HepG2 (cell line): ENCODE results near the gene STUB1. TPM values are rescaled to one million over a fixed set of nuclear protein-coding genes. Genes with fewer than 3 reads are reported as not detected.
A peak's percentile ranks its signal among the peaks of the same experiment; 100 is the strongest.

Experiments used
- AKAP8 ChIP-seq: sonication (generic); formaldehyde crosslinking; IDR thresholded peaks from 2 replicates; pipeline ENCODE4 v1.5.1; 2020; ENCODE audit warnings: mild to moderate bottlenecking, missing genetic modification reagents
- BCL3 ChIP-seq: sonication (generic); formaldehyde crosslinking; IDR thresholded peaks from 2 replicates; pipeline ENCODE4 v1.5.1; 2020; ENCODE audit warnings: mild to moderate bottlenecking, missing genetic modification reagents, moderate library complexity
- BCL6 ChIP-seq: IDR thresholded peaks from 2 replicates; pipeline ENCODE4 v1.6.1; 2016; ENCODE audit warnings: missing genetic modification reagents, missing compliant biosample characterization
- IKZF1 ChIP-seq: fragments of 450-650 bp; IDR thresholded peaks from 2 replicates; pipeline ENCODE4 v1.7.1; 2016
- KMT2B ChIP-seq: IDR thresholded peaks from 2 replicates; pipeline ENCODE4 v1.6.1; 2016; ENCODE audit warnings: missing genetic modification reagents, missing compliant biosample characterization
- NCOR1 ChIP-seq: fragments of 200-600 bp; sonication (generic); IDR thresholded peaks from 2 replicates; pipeline ENCODE4 v1.7.0; 2017; ENCODE audit warnings: antibody characterized with exemption, low read length, borderline replicate concordance
- NFAT5 ChIP-seq: sonication (generic); formaldehyde crosslinking; IDR thresholded peaks from 2 replicates; pipeline ENCODE4 v1.4.0; 2020; ENCODE audit warnings: missing genetic modification reagents
- PCBP2 ChIP-seq: fragments of 200-400 bp; formaldehyde crosslinking; optimal IDR thresholded peaks from 2 replicates; pipeline ENCODE3; 2018; ENCODE audit warnings: low read length, low read depth; ENCODE audit not compliant: poor library complexity, severe bottlenecking
- SNAPC5 ChIP-seq: sonication (generic); formaldehyde crosslinking; IDR thresholded peaks from 2 replicates; pipeline ENCODE4 v1.8.1; 2023; ENCODE audit warnings: mild to moderate bottlenecking, missing genetic modification reagents, borderline replicate concordance
- SOX13 ChIP-seq, 3 experiments: fragments of 450-650 bp in 1 of 3; sonication (generic) in 1 of 3; formaldehyde crosslinking in 1 of 3; IDR thresholded peaks in 2 of 3; conservative IDR thresholded peaks in 1 of 3; 2 replicates each; pipeline versions ENCODE4 v1.5.0 to v1.6.1; 2016 to 2020; ENCODE audit warnings: antibody characterized with exemption in 1 of 3, mild to moderate bottlenecking in 1 of 3, missing compliant biosample characterization in 1 of 3, missing genetic modification reagents in 1 of 3, moderate library complexity in 1 of 3
- TOPORS ChIP-seq: sonication (generic); formaldehyde crosslinking; IDR thresholded peaks from 2 replicates; pipeline ENCODE4 v1.8.0; 2023; ENCODE audit warnings: mild to moderate bottlenecking, missing genetic modification reagents
- ZNF124 ChIP-seq: sonication (generic); formaldehyde crosslinking; IDR thresholded peaks from 2 replicates; pipeline ENCODE4 v1.4.0; 2020; ENCODE audit warnings: missing genetic modification reagents
- ZNF34 ChIP-seq: sonication (generic); formaldehyde crosslinking; IDR thresholded peaks from 2 replicates; pipeline ENCODE4 v1.4.0; 2020; ENCODE audit warnings: mild to moderate bottlenecking, missing genetic modification reagents, borderline replicate concordance
- ZNF569 ChIP-seq: sonication (generic); formaldehyde crosslinking; IDR thresholded peaks from 2 replicates; pipeline ENCODE4 v1.5.0; 2020; ENCODE audit warnings: mild to moderate bottlenecking, missing genetic modification reagents, moderate library complexity, borderline replicate concordance
- ZNF570 ChIP-seq: sonication (generic); formaldehyde crosslinking; IDR thresholded peaks from 2 replicates; pipeline ENCODE4 v1.4.0; 2020; ENCODE audit warnings: mild to moderate bottlenecking, missing genetic modification reagents, borderline replicate concordance
- ZNF75D ChIP-seq: sonication (generic); formaldehyde crosslinking; IDR thresholded peaks from 2 replicates; pipeline ENCODE4 v1.8.1; 2023; ENCODE audit warnings: missing genetic modification reagents, mild to moderate bottlenecking, borderline replicate concordance
- ZSCAN22 ChIP-seq: sonication (generic); formaldehyde crosslinking; IDR thresholded peaks from 2 replicates; pipeline ENCODE4 v1.4.0; 2020; ENCODE audit warnings: mild to moderate bottlenecking, missing genetic modification reagents
- polyA plus RNA-seq, 8 experiments: library from polyadenylated mRNA; depleted of rRNA in 3 of 8; stranded (reverse) in 7 of 8; unstranded in 1 of 8; fragments of >200 nt; fragmentation: Illumina TruSeq in 4 of 8; extraction: Trizol in 4 of 8; gene quantifications; 2 replicates each; pipeline versions ENCODE4 v1.2.1 to v1.2.3, GENCODE V29; 2011 to 2016; ENCODE audit warnings: low read depth in 4 of 8, missing spikeins in 1 of 8, mixed read lengths in 1 of 8; ENCODE audit not compliant: insufficient read depth in 1 of 8
- total RNA-seq, 5 experiments: library from RNA; depleted of rRNA; stranded (reverse); fragments of >200 nt; fragmentation: Illumina TruSeq; extraction: Trizol; gene quantifications; 2 replicates each; pipeline ENCODE4 v1.2.3, GENCODE V29; 2016; ENCODE audit warnings: low read depth in 1 of 5
- TF ChIP-seq, protein P1 (sequence below): sonication (generic); formaldehyde crosslinking; IDR thresholded peaks from 2 replicates; pipeline ENCODE4 v1.8.0; 2022; ENCODE audit warnings: mild to moderate bottlenecking, missing genetic modification reagents, moderate library complexity
- TF ChIP-seq, protein P2 (sequence below): sonication (generic); formaldehyde crosslinking; IDR thresholded peaks from 2 replicates; pipeline ENCODE4 v1.8.0; 2022; ENCODE audit warnings: low read depth, missing genetic modification reagents

STUB1 gene
- total and polyA plus RNA-seq, 2 of the 13 experiments (the other 11 are each of a cell fraction or from before 2014, with no cell fraction given), result 52.9 to 78.2 TPM

GRCh38 chr16:648781-649589 is 31.2 kb upstream of the STUB1 start, which contains the start of gene WDR90 (continued):
- TF ChIP-seq, protein P1, sequence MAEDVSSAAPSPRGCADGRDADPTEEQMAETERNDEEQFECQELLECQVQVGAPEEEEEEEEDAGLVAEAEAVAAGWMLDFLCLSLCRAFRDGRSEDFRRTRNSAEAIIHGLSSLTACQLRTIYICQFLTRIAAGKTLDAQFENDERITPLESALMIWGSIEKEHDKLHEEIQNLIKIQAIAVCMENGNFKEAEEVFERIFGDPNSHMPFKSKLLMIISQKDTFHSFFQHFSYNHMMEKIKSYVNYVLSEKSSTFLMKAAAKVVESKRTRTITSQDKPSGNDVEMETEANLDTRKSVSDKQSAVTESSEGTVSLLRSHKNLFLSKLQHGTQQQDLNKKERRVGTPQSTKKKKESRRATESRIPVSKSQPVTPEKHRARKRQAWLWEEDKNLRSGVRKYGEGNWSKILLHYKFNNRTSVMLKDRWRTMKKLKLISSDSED (CRISPR knock-in tag), result no peak
- TF ChIP-seq KMT2B (CRISPR knock-in tag), result peak; percentile 55; the same call in 1 of the 2 replicates
- TF ChIP-seq ZNF75D, result 0 out of 2 replicates have a peak, but pooled peaks have one; percentile 34
- peak; percentile 74 for TF ChIP-seq NFAT5 (CRISPR knock-in tag)
- TF ChIP-seq ZNF570 (CRISPR knock-in tag), result no peak
- TF ChIP-seq, protein P2, sequence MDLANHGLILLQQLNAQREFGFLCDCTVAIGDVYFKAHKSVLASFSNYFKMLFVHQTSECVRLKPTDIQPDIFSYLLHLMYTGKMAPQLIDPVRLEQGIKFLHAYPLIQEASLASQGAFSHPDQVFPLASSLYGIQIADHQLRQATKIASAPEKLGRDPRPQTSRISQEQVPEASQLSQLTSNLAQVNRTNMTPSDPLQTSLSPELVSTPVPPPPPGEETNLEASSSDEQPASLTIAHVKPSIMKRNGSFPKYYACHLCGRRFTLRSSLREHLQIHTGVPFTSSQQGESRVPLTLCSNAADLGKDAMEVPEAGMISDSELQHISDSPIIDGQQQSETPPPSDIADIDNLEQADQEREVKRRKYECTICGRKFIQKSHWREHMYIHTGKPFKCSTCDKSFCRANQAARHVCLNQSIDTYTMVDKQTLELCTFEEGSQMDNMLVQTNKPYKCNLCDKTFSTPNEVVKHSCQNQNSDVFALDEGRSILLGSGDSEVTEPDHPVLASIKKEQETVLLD (CRISPR knock-in tag), result peak; percentile 85
- peak; percentile 41; the same call in 1 of the 2 replicates for TF ChIP-seq BCL6
- no peak for TF ChIP-seq PCBP2
- TF ChIP-seq BCL3 (CRISPR knock-in tag), result peak; percentile 67
- peak; percentile 87; the same call in 1 of the 2 replicates for TF ChIP-seq ZNF569
- peak; percentile 93 for TF ChIP-seq TOPORS (CRISPR knock-in tag)
- no peak for TF ChIP-seq NCOR1
- TF ChIP-seq SOX13 (IDR thresholded peaks at IDR 0.05), result no peak
- TF ChIP-seq SOX13 (CRISPR knock-in tag; conservative IDR thresholded peaks at IDR 0.05 in 1 of 2, IDR thresholded peaks at IDR 0.05 in 1 of 2), result peak in 1 of 2 experiments; percentile 46; a peak in 1 of 4 replicates
- TF ChIP-seq ZNF124 (CRISPR knock-in tag), result no peak; the same call in 1 of the 2 replicates
- TF ChIP-seq ZSCAN22 (CRISPR knock-in tag), result no peak
- no peak for TF ChIP-seq ZNF34
- peak; percentile 97 for TF ChIP-seq AKAP8 (CRISPR knock-in tag)
- TF ChIP-seq SNAPC5 (CRISPR knock-in tag), result no peak
- no peak for TF ChIP-seq IKZF1
